ENCODE data around the gene ARID3B.

The ARID3B gene

GRCh38 chr15:74614744-74615507, 73.9 kb downstream of the ARID3B start:
- peak overlapping the region; percentile 96 for H3K27ac Mint-ChIP-seq
- ATAC-seq (peak; percentile 75), DNase-seq (ENCODE audit: low spot score in 2 of 2) (peak; percentile 91 to 93)
- H3K4me1 Mint-ChIP-seq, result peaks cover 58% of the 10 kb centered on the region
- no peaks in the 10 kb centered on the region for H3K9me3 Mint-ChIP-seq
- H3K4me3 Mint-ChIP-seq, result peak overlapping the region; percentile 88
- H3K36me3 Mint-ChIP-seq, result peaks cover 44% of the 10 kb centered on the region

DNA sequence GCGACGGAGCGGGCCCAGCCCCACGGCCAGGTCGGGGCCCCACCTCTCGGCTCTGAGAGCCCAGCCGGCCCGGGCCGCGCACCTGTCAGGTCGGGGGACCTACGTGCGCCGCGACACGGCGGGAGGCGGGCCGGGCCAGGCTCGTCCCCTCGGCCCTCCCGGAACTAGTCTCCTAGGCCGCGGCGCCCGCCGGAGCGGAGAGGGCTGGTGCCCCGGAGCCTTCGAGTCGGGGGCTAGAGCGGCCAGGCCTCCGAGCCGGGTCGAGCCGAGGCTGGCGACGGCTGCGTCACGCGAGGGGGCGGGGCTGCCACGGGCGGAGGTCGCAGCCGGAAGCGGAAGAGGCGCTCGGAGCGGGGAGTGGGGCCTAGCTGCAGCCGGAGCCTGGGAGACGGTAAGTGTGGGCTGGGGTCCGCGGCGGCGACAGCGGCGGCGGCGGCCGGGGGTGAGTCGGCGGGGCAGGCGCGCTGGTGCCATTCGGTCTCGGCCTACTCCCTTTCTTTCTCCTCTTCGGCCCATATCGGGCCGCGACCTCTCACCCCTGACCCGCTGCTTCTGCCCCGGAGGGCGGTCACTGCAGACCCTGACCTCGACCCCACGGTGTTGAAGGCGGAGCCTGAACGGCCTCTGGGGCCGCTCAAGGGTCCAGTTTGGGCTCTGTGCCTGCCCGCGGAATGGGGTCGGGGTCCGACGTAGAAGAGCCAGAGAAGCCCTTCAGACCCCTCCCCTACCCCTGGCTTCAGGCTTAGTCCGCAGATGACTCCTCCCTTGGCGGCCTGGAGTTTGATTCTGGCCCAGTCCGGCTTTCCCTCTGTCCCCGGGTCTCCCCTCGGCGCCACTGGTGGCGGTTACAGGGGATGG, 74.7 kb downstream of the ARID3B start, which contains the start of gene CLK3:
CLK3 (plus strand) TSS at position 329 of the 858 bp plus-strand sequence. CDS start 3,361 bp downstream, outside the sequence.
- Mint-ChIP-seq H3K4me3 (peak within 1 kb of the TSS; percentile 88), H3K9me3 (no peaks in the 10 kb centered on the region), H3K36me3 (peaks cover 52% of the 10 kb centered on the region), H3K27ac (peak within 1 kb of the TSS; percentile 96), H3K4me1 (peaks cover 66% of the 10 kb centered on the region)
- DNase-seq (ENCODE audit: low spot score in 2 of 2) (peak; percentile 95 to 97), ATAC-seq (peak; percentile 90)

- H3K27ac Mint-ChIP-seq, result peak overlapping the region; percentile 96
- H3K36me3 Mint-ChIP-seq, result peaks cover 59% of the 10 kb centered on the region
- H3K4me1 Mint-ChIP-seq, result peaks cover 73% of the 10 kb centered on the region
- no peaks in the 10 kb centered on the region for H3K9me3 Mint-ChIP-seq
- H3K4me3 Mint-ChIP-seq, result peak overlapping the region; percentile 88
- ATAC-seq (no peak), DNase-seq (ENCODE audit: low spot score in 2 of 2) (peak; percentile 29 to 74)
These were observed 75.4 kb downstream of the ARID3B start for GRCh38 chr15:74616366-74616939.

- peaks cover 65% of the 10 kb centered on the region for H3K36me3 Mint-ChIP-seq
- peaks cover 79% of the 10 kb centered on the region for H3K4me1 Mint-ChIP-seq
- H3K27ac Mint-ChIP-seq, result peak overlapping the region; percentile 96
- peak overlapping the region; percentile 88 for H3K4me3 Mint-ChIP-seq
- ATAC-seq, result no peak
- no peaks in the 10 kb centered on the region for H3K9me3 Mint-ChIP-seq
- no peak for DNase-seq (ENCODE audit: low spot score in 2 of 2)
These were observed 76.0 kb downstream of the ARID3B start for GRCh38 chr15:74616996-74617395.

DNA sequence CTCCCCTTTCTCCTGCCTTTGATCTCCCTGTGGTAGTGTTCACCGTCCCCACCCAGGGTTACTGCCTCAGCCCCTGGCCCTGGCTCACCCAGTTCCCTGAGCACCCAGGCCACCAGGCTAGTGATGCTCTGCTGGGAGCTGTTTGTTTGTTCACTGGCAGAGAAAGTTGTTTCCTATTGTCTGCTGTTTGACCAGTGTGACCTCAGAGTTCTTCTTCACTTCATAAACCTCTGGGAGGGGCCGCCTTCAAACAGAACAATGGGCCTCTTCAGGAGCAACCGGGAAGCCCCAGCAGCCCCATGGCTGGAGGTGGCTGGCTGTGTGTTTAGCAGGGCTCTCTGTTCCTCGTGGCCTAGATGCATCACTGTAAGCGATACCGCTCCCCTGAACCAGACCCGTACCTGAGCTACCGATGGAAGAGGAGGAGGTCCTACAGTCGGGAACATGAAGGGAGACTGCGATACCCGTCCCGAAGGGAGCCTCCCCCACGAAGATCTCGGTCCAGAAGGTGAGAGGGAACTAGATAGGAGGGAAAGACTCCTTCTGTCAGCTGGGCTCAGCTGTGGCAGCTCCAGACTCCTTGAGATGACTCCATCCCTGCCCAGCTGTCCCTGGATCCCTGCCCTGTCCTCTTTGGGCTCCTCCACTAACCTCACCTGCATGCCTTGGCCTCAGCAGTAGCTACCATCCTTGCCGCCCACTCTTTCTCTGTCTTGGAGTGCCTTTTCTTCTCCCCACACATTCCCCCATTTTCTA, 78.0 kb downstream of the ARID3B start:
- Mint-ChIP-seq H3K9me3 (no peaks in the 10 kb centered on the region), H3K27ac (peak overlapping the region; percentile 96), H3K36me3 (peaks cover 85% of the 10 kb centered on the region), H3K4me3 (no peak overlapping the region), H3K4me1 (peaks cover 69% of the 10 kb centered on the region)
- no peak for DNase-seq (ENCODE audit: low spot score in 2 of 2)
- ATAC-seq, result no peak

DNA sequence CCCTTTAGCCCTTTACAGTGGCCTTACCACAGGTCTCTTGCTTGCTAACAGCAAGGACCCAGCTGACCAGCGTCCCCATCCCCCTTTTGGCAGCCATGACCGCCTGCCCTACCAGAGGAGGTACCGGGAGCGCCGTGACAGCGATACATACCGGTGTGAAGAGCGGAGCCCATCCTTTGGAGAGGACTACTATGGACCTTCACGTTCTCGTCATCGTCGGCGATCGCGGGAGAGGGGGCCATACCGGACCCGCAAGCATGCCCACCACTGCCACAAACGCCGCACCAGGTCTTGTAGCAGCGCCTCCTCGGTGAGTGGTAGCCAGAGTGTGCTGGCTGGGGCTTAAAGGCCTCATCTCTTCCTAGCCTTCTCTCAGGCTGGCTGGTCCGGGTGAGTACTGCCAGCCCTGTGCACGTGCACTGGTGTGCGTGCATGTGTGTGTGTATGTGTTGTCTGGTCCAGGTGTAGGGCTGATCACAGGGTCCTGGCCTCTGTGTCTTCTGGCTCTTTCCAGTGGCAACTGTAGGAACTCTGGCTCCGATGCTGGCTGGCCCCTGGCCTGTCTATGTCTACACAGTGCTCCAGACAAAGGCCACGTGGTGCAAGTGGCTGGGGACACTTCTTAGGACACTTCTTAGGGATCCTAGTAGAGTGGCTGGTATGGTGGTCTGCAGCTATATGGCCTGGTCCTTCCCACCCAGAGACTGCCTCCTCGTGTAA, 79.1 kb downstream of the ARID3B start:
- ATAC-seq (no peak), DNase-seq (ENCODE audit: low spot score in 2 of 2) (no peak)
- peaks cover 90% of the 10 kb centered on the region for H3K36me3 Mint-ChIP-seq
- H3K27ac Mint-ChIP-seq, result peak overlapping the region; percentile 96
- no peak overlapping the region for H3K4me3 Mint-ChIP-seq
- peaks cover 65% of the 10 kb centered on the region for H3K4me1 Mint-ChIP-seq
- no peaks in the 10 kb centered on the region for H3K9me3 Mint-ChIP-seq

DNA sequence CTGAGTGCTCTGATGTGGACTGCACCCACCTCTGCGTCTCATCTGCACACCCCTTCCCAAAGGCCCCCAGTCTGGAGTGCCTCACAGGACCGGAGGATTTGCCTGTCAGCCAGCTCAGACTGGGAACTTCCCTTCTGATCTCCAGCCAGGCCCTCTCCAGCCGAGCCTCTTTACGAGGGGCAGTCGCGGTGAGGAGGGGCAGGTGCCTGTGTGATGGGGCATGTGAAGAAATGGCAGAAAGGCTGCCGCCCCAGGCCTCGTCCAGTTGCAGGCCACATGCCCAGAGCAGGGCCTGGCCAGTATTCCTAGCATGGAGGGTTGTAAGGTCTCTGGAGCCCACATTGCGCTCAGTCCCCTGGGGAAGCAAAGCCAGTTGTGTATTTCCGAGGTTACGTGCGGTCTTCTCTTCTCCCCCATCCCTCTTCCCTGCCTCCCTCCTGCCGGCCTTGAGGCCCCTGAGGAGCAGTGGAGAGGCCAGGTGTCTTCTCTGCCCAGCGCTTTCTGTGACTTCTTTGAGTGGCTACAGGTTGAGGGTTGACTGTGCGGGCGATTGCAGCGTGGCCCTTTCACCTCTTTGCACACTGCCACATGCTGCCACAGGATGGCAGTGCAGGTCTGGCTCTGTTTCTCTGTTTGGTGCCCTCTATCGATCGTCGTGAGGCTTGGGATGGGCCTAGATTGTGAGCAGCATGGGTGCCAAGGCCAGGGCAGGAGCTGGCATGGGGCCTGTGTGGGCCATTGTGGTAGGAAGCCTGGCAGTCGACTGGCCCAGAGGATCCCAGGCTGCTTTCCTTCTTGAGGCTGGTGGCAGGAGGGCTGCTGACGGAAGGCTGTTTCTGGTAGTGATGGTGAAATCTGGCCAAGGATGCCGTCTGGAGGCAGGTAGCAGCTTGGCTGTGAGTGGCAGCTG, 79.9 kb downstream of the ARID3B start:
- H3K36me3 Mint-ChIP-seq, result peaks cover 92% of the 10 kb centered on the region
- no peak overlapping the region for H3K4me3 Mint-ChIP-seq
- H3K9me3 Mint-ChIP-seq, result no peaks in the 10 kb centered on the region
- peak; percentile 84 for ATAC-seq
- peak overlapping the region; percentile 80 for H3K27ac Mint-ChIP-seq
- DNase-seq (ENCODE audit: low spot score in 2 of 2), result peak; percentile 52 to 83
- peaks cover 65% of the 10 kb centered on the region for H3K4me1 Mint-ChIP-seq

GRCh38 chr15:74621546-74621920, 80.5 kb downstream of the ARID3B start:
- H3K4me3 Mint-ChIP-seq, result no peak overlapping the region

GRCh38 chr15:74621936-74622335, 80.9 kb downstream of the ARID3B start:
- H3K4me3 Mint-ChIP-seq, result no peak overlapping the region
- no peak for DNase-seq (ENCODE audit: low spot score in 2 of 2)
- ATAC-seq, result no peak
- no peak overlapping the region for H3K27ac Mint-ChIP-seq
- peaks cover 92% of the 10 kb centered on the region for H3K36me3 Mint-ChIP-seq
- H3K9me3 Mint-ChIP-seq, result no peaks in the 10 kb centered on the region
- H3K4me1 Mint-ChIP-seq, result peaks cover 58% of the 10 kb centered on the region

More at GRCh38 chr15:74621546-74621920, 80.5 kb downstream of the ARID3B start:
- ATAC-seq (no peak), DNase-seq (ENCODE audit: low spot score in 2 of 2) (no peak)
- H3K36me3 Mint-ChIP-seq, result peaks cover 92% of the 10 kb centered on the region
- no peaks in the 10 kb centered on the region for H3K9me3 Mint-ChIP-seq
- peak overlapping the region; percentile 80 for H3K27ac Mint-ChIP-seq
- peaks cover 62% of the 10 kb centered on the region for H3K4me1 Mint-ChIP-seq

DNA sequence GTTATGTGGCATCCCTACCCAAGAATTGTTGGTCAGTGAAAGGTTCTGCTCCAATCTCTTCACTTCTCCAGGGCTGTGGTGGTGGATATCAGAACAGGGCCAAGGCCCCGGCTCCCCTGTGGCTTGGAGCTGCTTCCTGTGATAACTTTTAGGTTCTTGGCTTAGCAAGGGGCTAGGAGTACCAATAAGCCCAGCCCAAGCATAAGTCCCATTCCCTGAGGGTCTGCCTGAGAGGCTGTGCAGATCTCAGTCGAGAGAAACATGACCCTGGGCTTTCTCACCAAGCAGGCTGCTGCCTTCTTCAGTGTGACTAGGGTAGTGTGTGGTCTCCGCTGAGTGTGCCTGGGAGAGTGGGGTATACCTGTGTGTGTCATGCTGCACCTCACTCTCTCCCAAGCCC, 81.7 kb downstream of the ARID3B start:
- peaks cover 96% of the 10 kb centered on the region for H3K36me3 Mint-ChIP-seq
- H3K27ac Mint-ChIP-seq, result no peak overlapping the region
- no peaks in the 10 kb centered on the region for H3K9me3 Mint-ChIP-seq
- H3K4me1 Mint-ChIP-seq, result peaks cover 50% of the 10 kb centered on the region
- no peak for ATAC-seq
- no peak for DNase-seq (ENCODE audit: low spot score in 2 of 2)
- no peak overlapping the region for H3K4me3 Mint-ChIP-seq

GRCh38 chr15:74624020-74624602, 83.1 kb downstream of the ARID3B start:
- DNase-seq (ENCODE audit: low spot score in 2 of 2) (no peak), ATAC-seq (no peak)
- Mint-ChIP-seq H3K36me3 (peaks cover 100% of the 10 kb centered on the region), H3K4me3 (no peak overlapping the region), H3K9me3 (no peaks in the 10 kb centered on the region), H3K4me1 (peaks cover 36% of the 10 kb centered on the region), H3K27ac (peak overlapping the region; percentile 81)

DNA sequence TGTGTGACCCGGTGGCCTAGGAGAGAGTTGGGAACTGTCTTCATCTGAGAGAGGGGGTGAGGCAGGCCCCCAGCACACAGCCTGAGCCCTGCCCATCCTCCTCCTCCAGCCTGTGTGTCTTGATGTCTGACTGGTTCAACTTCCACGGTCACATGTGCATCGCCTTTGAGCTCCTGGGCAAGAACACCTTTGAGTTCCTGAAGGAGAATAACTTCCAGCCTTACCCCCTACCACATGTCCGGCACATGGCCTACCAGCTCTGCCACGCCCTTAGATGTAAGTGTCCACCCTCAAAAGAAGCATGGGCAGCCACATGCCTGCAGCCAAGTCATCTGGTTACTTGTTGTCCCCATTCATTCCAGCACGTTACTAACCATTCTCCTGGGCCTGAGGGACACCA, 84.7 kb downstream of the ARID3B start:
- no peak for ATAC-seq
- H3K27ac Mint-ChIP-seq, result peak overlapping the region; percentile 71
- peaks cover 20% of the 10 kb centered on the region for H3K4me1 Mint-ChIP-seq
- H3K36me3 Mint-ChIP-seq, result peaks cover 100% of the 10 kb centered on the region
- no peak overlapping the region for H3K4me3 Mint-ChIP-seq
- no peak for DNase-seq (ENCODE audit: low spot score in 2 of 2)
- H3K9me3 Mint-ChIP-seq, result no peaks in the 10 kb centered on the region

DNA sequence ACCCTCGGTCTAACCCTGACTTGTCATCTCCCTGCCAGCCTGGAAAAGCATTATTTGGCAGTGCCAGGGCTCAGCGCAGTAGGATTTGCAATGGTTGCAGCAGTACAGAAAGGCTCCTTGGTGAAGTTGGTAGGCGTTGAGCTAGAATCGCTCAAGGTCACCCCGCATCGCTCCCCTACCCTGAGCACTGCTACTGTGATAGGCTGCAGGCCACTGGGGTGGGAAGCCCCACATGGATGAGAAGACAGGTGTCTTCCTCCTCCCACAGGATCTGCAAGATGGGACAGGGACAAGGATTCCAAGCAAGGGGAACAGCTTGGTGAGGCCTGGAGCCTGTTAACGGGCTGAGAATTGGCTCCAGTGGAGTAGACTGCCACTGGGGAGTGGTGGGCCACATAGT, 85.3 kb downstream of the ARID3B start:
- H3K36me3 Mint-ChIP-seq, result peaks cover 100% of the 10 kb centered on the region
- ATAC-seq, result no peak
- peak overlapping the region; percentile 71 for H3K27ac Mint-ChIP-seq
- no peaks in the 10 kb centered on the region for H3K9me3 Mint-ChIP-seq
- DNase-seq (ENCODE audit: low spot score in 2 of 2), result no peak
- H3K4me3 Mint-ChIP-seq, result no peak overlapping the region
- H3K4me1 Mint-ChIP-seq, result peaks cover 14% of the 10 kb centered on the region

Measured in stimulated activated effector memory CD8-positive, alpha-beta T cell treated with anti-CD3 and anti-CD28 coated beads, Interleukin-12 subunit alpha, Interleukin-12 subunit beta, amount 100 ng/mL, for 72 hours (primary cell).